GM21737 (cell line): ENCODE measurements around the gene ALCAM.
"Not testable (repeated sequence)": the region's sequence is repeated elsewhere in the genome, so short reads cannot be mapped to it uniquely, and the experiment has no call there.

Source experiments
- ATAC-seq: cut with Tn5 transposase; IDR thresholded peaks from one replicate; pipeline ENCODE4 v1.9.1; 2021; ENCODE audit warnings: mild to moderate bottlenecking, moderate library complexity; ENCODE audit not compliant: unreplicated experiment

The ALCAM gene

GRCh38 chr3:105385819-105386508 lies 19.3 kb downstream of the ALCAM start:
- peak; percentile 64 for ATAC-seq

- ATAC-seq = no peak
These were observed 20.5 kb downstream of the ALCAM start for GRCh38 chr3:105387122-105387751.

GRCh38 chr3:105388176-105388575 lies 21.5 kb downstream of the ALCAM start:
- no peak for ATAC-seq

GRCh38 chr3:105389759-105390158 lies 23.1 kb downstream of the ALCAM start:
- not testable (repeated sequence) for ATAC-seq

GRCh38 chr3:105392598-105392997 lies 25.9 kb downstream of the ALCAM start:
- ATAC-seq = not testable (repeated sequence)

GRCh38 chr3:105394177-105394576 lies 27.5 kb downstream of the ALCAM start:
- ATAC-seq = no peak

GRCh38 chr3:105397974-105398373 lies 31.3 kb downstream of the ALCAM start:
- ATAC-seq = no peak

- no peak for ATAC-seq
These were observed 31.7 kb downstream of the ALCAM start for GRCh38 chr3:105398437-105398836.

- no peak for ATAC-seq
These were observed 32.4 kb downstream of the ALCAM start for GRCh38 chr3:105399062-105399461.

GRCh38 chr3:105399611-105400010 lies 32.9 kb downstream of the ALCAM start:
- no peak for ATAC-seq

GRCh38 chr3:105401254-105401653 lies 34.5 kb downstream of the ALCAM start:
- ATAC-seq = no peak

- ATAC-seq = no peak
These were observed 35.0 kb downstream of the ALCAM start for GRCh38 chr3:105401691-105402149.

- no peak for ATAC-seq
These were observed 35.6 kb downstream of the ALCAM start for GRCh38 chr3:105402287-105402801.

- not testable (repeated sequence) for ATAC-seq
These were observed 36.3 kb downstream of the ALCAM start for GRCh38 chr3:105403034-105403433.

- ATAC-seq = no peak
These were observed 39.6 kb downstream of the ALCAM start for GRCh38 chr3:105406268-105406667.

GRCh38 chr3:105409364-105409763 lies 42.7 kb downstream of the ALCAM start:
- no peak for ATAC-seq

GRCh38 chr3:105413343-105413887 lies 46.7 kb downstream of the ALCAM start:
- ATAC-seq = no peak

- ATAC-seq = no peak
These were observed 48.1 kb downstream of the ALCAM start for GRCh38 chr3:105414841-105415240.

- no peak for ATAC-seq
These were observed 49.2 kb downstream of the ALCAM start for GRCh38 chr3:105415951-105416350.

GRCh38 chr3:105417525-105418289 lies 51.0 kb downstream of the ALCAM start:
- no peak for ATAC-seq

- no peak for ATAC-seq
These were observed 55.9 kb downstream of the ALCAM start for GRCh38 chr3:105422645-105423044.
